Fibroblast of mammary gland (primary cell): ENCODE results near the gene F8.
"Not testable (repeated sequence)": the region's sequence is repeated elsewhere in the genome, so short reads cannot be mapped to it uniquely, and the experiment has no call there.

Experiments
- DNase-seq: peaks from one replicate; pipeline ENCODE4 v3.0.0-alpha.2; 2010; ENCODE audit warnings: low read depth
- H3K4me3 ChIP-seq: 2 replicates; pipeline ENCODE4 v1.5.1; 2011; ENCODE audit warnings: low read depth, mild to moderate bottlenecking, low read length, moderate library complexity; ENCODE audit not compliant: control insufficient read depth
- CTCF ChIP-seq: conservative IDR thresholded peaks from 2 replicates; pipeline ENCODE4 v1.5.1; 2011; ENCODE audit warnings: low read depth, low read length, inconsistent platforms; ENCODE audit not compliant: control insufficient read depth, insufficient read depth

Gene F8

DNA sequence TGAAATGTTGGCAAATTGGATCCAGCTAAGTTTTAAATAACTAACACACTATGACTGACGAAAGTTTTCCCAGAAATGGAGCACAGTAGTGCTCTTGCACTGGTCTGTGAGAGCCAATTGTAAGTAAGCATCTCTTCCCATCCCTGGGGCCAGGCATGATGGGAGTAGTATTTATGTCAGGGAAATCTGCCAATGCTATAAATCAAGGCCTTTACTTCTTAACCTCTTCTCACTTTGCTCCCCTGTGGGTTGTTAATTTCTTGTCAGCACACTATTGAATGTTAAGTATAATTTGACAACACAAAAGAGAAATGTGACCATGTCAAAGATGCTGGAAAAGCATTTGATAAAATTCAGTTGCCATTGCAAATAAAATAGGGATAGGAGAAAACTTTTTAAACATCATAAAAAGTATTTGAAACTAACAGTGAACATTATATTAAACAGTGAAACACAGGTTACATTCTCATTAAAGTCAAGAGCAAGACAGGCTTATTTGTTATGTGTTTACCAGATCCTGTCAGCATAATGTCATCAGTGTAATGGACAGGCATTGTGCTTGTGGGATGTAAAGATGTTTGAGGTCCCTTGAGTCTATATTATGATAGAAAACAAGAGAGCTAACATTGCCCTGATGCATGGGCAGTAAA is 131.4 kb downstream of the F8 start:
- no peak for DNase-seq
- no peak for TF ChIP-seq CTCF
- no peak overlapping the region for H3K4me3 ChIP-seq

DNA sequence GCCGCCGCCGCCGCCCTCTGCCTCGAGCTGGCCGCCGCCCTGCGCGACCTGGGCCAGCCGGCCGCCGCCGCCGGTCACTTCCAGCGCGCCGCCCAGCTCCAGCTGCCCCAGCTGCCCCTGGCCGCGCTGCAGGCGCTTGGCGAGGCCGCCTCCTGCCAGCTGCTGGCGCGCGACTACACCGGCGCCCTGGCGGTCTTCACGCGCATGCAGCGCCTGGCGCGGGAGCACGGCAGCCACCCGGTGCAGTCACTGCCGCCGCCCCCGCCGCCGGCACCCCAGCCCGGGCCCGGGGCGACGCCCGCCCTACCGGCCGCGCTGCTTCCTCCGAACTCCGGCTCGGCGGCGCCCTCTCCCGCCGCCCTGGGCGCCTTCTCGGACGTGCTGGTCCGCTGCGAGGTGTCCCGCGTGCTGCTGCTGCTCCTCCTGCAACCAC is 135.7 kb downstream of the F8 start:
- not testable (repeated sequence) for DNase-seq, H3K4me3 ChIP-seq

- not testable (repeated sequence) for H3K4me3 ChIP-seq, DNase-seq
Measured at GRCh38 chrX:154886069-154886788, 136.3 kb downstream of the F8 start, which contains the start of gene F8A1. Gene F8A1 (plus strand): TSS chrX:154886355. CDS start chrX:154886375, 20 bp downstream.

DNA sequence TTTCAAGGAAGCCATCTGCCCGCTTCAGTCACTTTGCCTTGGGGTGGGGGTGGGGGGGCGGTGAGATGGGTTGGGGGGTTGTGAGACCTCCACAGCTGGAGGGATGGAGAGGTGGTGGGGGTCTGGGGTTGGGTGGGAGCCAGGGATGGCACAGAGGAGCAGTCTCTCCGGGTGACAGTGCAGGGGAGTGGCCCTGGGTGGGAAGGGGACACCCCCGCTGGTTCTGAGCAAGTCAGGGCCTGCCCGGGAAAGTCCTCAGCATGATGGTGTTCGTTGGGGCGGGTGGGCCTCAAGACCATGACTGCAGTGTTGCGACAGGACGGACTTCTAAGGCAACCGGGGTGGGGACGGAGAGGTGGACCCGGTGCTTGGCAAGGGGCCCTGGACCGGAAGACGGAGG is 137.0 kb downstream of the F8 start:
- H3K4me3 ChIP-seq, DNase-seq: not testable (repeated sequence)

GRCh38 chrX:154885057-154885456 is 137.5 kb downstream of the F8 start:
- not testable (repeated sequence) for H3K4me3 ChIP-seq, DNase-seq

DNA sequence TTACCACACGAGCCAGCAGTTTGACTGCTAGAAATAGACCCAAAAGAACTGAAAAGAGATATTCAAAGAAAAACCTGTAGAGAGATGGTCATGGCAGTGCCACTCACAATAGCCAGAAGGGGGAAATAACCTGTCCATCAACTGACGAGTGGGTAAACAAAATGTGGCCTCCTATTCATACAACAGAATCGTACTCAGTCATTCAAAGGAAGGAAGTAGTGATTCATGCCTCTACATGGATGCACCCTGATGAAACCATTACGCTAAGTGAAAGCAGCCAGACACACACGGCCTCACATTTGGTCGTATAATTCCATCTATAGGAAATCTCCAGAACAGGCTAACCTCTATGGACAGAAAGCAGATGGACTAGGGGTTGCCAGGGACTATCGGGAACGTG is 138.5 kb downstream of the F8 start:
- DNase-seq, H3K4me3 ChIP-seq: not testable (repeated sequence)

DNA sequence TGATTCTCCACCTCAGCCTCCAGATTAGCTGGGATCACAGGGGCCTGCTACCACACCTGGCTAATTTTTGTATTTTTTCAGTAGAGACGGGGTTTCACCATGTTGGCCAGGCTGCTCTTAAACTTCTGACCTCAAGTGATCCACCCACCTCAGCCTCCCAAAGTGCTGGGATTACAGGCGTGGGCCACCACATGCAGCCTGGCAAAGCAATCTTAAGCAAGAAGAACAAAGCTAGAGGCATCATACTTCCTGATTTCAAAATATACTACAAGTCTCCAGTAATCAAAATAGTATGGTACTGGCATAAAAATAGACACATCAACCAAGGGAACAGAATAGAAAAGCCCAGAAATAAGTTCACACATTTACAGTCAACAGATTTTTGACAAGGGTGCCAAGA is 149.2 kb downstream of the F8 start:
- TF ChIP-seq CTCF = no peak
- no peak for DNase-seq
- no peak overlapping the region for H3K4me3 ChIP-seq

- not testable (repeated sequence) for H3K4me3 ChIP-seq, DNase-seq
Measured at GRCh38 chrX:154868522-154868921, 154.0 kb downstream of the F8 start.

DNA sequence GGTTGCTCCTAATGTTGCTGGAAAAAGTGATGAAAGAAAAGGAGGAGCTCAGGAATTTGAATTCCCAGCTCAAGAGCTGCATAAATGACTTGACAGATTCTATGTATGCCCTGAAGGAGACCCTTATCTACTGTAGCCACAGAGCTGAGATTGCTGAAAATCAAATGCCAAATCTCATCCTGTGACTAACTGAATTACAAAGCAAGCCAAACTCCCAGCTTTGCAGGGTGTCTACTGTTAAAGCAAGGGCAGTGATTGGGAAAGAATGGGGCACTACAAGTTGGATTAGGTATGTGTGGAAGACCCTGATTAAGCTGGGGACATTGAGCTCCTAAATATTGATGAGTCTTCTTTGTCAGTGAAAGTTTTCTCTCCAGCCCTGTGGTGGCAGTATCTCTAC is 167.3 kb downstream of the F8 start:
- TF ChIP-seq CTCF = no peak
- no peak for DNase-seq
- no peak overlapping the region for H3K4me3 ChIP-seq

DNA sequence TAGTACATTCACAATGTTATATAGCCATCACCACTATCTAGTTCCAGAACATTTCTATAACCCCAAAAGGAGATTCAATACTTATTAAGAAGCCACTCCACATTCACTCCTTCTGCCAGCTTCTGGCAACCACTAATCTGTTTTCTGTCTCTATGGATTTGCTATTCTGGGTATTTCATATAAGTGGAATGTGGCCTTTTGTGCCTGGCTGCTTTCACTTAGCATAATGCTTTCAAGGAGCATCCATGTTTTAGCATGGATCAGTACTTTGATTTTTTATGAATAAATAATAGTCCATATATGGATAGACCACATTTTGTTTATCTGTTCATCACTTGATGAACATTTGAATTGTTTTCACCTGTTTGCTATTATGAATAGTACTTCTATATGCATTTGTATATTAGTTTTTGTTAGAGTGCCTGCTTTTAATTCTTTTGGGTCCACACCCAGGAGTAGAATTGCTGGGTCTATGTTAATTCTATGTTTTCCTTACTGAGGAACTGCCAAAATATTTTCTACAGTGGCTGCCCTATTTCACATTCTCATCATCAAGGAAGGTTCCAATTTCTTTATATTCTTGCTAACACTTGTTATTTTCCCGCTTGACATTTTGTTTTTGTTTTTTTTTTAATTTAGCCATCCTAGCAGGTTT is 171.4 kb downstream of the F8 start:
- no peak for DNase-seq
- no peak overlapping the region for H3K4me3 ChIP-seq
- TF ChIP-seq CTCF = no peak
